HPDE6-E6E7 (cell line): ENCODE data around the gene ARHGDIB.

Source experiments
- DNase-seq: peaks from one replicate; pipeline ENCODE4 v3.0.0; 2011; ENCODE audit warnings: missing footprints; ENCODE audit errors: extremely low spot score

The ARHGDIB gene

DNA sequence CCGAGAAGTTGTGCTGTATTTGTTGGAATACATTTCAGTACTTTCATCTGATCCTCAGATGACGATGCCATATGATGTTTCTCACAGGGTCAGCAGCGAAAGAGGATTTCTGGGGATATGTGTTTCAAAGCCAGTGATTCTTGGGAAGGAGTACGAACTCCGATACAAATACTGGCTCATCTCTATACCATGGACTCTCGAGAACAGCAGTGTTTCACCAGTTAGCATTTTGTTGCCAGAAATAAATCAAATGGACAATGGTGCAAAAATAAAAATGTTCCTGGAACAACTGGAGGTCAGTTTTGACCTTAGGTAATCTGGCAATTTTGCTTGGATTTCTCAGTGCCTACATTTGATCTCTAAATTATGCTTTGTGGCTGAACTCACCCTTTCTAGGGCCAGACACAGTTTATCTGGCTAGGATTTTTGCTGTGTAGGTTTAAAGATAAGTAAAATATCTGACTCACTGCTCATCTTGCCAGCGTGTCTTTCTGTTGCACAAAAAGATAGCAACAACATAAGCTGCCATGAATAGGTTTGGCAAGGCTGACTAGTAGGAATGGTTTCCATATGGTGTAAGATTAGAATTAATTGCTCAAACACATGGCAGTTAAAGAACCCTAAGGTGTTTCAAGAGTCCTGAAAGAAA lies 64.8 kb downstream of the ARHGDIB start:
- DNase-seq: no peak

DNA sequence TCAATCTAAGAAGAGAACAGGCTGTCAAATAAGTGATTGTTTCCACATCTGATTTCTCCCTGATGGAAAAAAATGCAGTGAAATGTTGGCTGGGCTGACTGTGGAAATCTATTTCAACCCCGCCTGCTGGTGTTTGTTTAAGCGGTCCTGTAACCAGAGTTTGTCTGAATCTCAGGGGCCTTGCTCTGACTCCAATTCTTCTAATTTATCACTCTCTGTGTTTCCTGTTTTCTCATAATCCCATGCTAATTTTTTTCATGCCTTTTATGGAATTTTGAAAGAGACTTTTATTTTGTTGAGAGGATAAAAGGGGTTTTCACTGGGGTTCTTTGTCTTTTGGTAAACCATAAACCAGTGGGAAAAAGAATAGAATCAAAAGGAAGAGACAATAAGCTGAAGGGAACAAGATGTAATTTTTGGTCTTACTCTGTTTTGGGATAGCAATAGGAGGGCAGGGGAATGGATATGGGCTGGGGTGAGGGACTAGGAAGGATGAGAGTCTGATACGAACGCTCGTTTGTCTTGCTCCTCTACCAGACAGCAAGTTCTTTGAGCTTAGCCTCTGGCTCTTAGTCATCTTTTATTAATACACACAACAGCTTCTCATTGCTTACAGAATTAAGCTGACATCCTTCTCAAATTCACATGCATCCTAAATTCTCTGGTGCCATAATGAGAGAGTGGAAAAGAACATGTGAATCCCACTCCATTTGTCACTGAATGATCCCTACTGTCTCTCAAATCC lies 67.7 kb downstream of the ARHGDIB start:
- no peak for DNase-seq

DNA sequence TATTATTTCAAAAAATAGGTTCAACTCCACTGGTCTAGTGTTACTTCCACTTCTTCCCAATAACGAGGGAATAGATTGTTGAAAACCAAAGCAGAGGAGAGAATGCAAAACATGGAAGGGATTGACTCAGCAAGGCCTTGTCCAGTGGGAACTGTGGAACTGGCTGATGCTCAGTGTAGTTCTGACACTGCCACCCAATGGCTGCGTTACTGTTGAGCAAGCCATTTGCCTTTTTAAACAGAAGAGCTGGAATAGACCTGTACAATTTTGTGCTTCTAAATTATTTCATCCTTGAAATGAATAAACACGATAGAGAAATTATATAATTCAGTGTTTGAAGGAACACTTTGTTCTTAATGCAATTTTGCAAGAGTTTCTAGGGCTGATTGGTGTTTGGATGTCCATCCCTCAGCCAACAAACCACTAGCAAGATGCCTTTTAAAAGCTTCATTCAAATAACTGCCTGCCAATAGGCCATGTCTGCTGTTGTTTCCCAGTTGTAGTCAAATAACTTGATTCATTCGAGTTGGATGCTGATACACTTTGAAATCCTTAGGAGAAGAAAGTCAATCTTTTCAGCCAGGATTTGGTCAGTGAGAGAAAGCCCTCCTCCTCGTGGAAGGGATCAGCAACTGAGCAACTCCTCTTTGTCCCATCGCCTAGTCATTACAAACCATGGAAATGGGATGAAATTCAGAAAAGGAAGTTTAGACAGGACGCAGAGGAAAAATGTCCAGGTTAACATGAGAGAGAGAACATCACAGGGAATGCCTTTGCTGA lies 68.5 kb downstream of the ARHGDIB start:
- no peak for DNase-seq
